OCI-LY7 (cell line): ENCODE measurements around the gene PELI2. TPM values are rescaled to one million over a fixed set of nuclear protein-coding genes. Genes with fewer than 3 reads are reported as not detected.

Experiments
- BruUV-seq: library from RNA; stranded (reverse); fragments of 400-500 nt; replicated peaks from 2 replicates; lab custom pipeline; 2021; lab: Mats Ljungman, UMichigan
- CTCF ChIA-PET: fragments of 300-600 bp; sonication (Branson Sonifier 250); formaldehyde crosslinking; loops from one replicate; lab custom pipeline; 2022; ENCODE audit warnings: antibody characterized with exemption; ENCODE audit not compliant: unreplicated experiment; lab: Charles Lee
- POLR2A ChIA-PET: fragments of 300-600 bp; sonication (Branson Sonifier 250); formaldehyde crosslinking; loops from one replicate; lab custom pipeline; 2022; ENCODE audit warnings: antibody characterized with exemption; lab: Charles Lee
- DNase-seq: peaks from one replicate; pipeline ENCODE4 v3.0.0-alpha.2; 2015; ENCODE audit warnings: low spot score
- H2AFZ ChIP-seq: fragments of 200-600 bp; sonication (generic), shearing (Covaris generic); 2 replicates; pipeline ENCODE4 v1.6.1; 2014; ENCODE audit warnings: mild to moderate bottlenecking, antibody characterized with exemption, low read length, moderate library complexity
- H3K27ac ChIP-seq: fragments of 200-600 bp; sonication (generic); 2 replicates; pipeline ENCODE4 v1.5.1; 2014; ENCODE audit warnings: mixed run types, low read depth, mild to moderate bottlenecking, moderate library complexity, low read length, inconsistent platforms; ENCODE audit not compliant: poor library complexity, severe bottlenecking
- H3K36me3 ChIP-seq: fragments of 200-600 bp; sonication (generic); 2 replicates; pipeline ENCODE4 v1.6.1; 2014; ENCODE audit warnings: mild to moderate bottlenecking, antibody characterized with exemption, low read length, moderate library complexity, mixed read lengths; ENCODE audit not compliant: insufficient read depth
- H3K4me1 ChIP-seq: fragments of 200-600 bp; sonication (generic); 2 replicates; pipeline ENCODE4 v1.5.1; 2014; ENCODE audit warnings: mild to moderate bottlenecking, low read length; ENCODE audit not compliant: insufficient read depth, poor library complexity, severe bottlenecking
- H3K4me2 ChIP-seq: fragments of 200-600 bp; sonication (generic); 2 replicates; pipeline ENCODE4 v1.6.1; 2014; ENCODE audit warnings: mild to moderate bottlenecking, low read length
- H3K4me3 ChIP-seq: fragments of 200-600 bp; sonication (generic); 2 replicates; pipeline ENCODE4 v1.5.1; 2014; ENCODE audit warnings: mild to moderate bottlenecking, low read depth, low read length; ENCODE audit not compliant: poor library complexity, severe bottlenecking
- H3K79me2 ChIP-seq: fragments of 200-600 bp; sonication (generic); 2 replicates; pipeline ENCODE4 v1.6.1; 2016; ENCODE audit warnings: low read depth, mild to moderate bottlenecking, low read length, moderate library complexity, mixed read lengths; ENCODE audit not compliant: insufficient read depth
- H3K9me2 ChIP-seq: fragments of 200-600 bp; sonication (generic); 2 replicates; pipeline ENCODE4 v1.6.1; 2016; ENCODE audit warnings: mild to moderate bottlenecking, low read length, mixed read lengths; ENCODE audit not compliant: insufficient read depth
- H3K9me3 ChIP-seq: fragments of 200-600 bp; sonication (generic); 2 replicates; pipeline ENCODE4 v1.6.1; 2014; ENCODE audit warnings: mild to moderate bottlenecking, mixed run types, low read length, mixed read lengths
- H4K20me1 ChIP-seq: fragments of 200-600 bp; sonication (generic); 2 replicates; pipeline ENCODE4 v1.6.1; 2014; ENCODE audit warnings: mild to moderate bottlenecking, antibody characterized with exemption, low read length, moderate library complexity, mixed read lengths; ENCODE audit not compliant: insufficient read depth
- CTCF ChIP-seq: fragments of 200-600 bp; sonication (generic); conservative IDR thresholded peaks from 2 replicates; pipeline ENCODE4 v1.5.1; 2014; ENCODE audit warnings: mild to moderate bottlenecking, antibody characterized with exemption, low read length, moderate library complexity, mixed read lengths
- EZH2phosphoT487 ChIP-seq: fragments of 200-600 bp; sonication (generic); IDR thresholded peaks from 2 replicates; pipeline ENCODE4 v1.6.1; 2018; ENCODE audit warnings: low read depth, borderline replicate concordance, mild to moderate bottlenecking, mixed run types, antibody characterized with exemption, low read length, moderate library complexity, mixed read lengths
- intact Hi-C: fragments of 100-400 bp; cut with micrococcal nuclease; formaldehyde crosslinking; loops from one replicate; pipeline ENCODE4 v1.10.0; 2022; ENCODE audit not compliant: unreplicated experiment
- total RNA-seq, 2 experiments: library from RNA; depleted of rRNA in 1 of 2; stranded (reverse); fragments of >200 nt in 1 of 2; shearing (Covaris generic) in 1 of 2; gene quantifications; 2 replicates each; pipeline ENCODE4 v1.2.3, GENCODE V29; 2014 to 2022

The PELI2 gene
- total RNA-seq, 2 experiments from 2014 or later = 2.8 to 3.8 TPM

DNA sequence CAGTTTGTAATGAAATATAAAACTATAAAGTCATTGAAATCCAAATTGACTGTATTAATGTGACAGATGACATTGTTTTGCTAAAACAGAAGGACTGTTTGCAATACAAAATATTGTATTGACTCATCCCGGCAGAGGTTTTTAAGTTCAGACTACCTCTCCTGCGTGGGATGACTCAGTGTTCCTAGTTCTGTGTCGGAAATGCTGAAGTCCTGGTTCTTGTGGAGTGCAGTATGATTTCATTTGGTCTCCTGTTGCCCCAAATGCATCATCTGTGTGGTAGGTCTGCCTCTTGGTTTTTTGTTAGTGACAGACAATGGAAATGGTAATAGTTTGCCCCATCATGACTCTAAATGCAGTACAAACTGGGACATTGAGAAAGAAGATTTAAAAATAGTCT, 27.8 kb downstream of the PELI2 start:
- H3K9me2 ChIP-seq = no peaks in the 10 kb centered on the region
- intact Hi-C loops = no loop called here
- no peak overlapping the region for H3K27ac ChIP-seq
- H3K79me2 ChIP-seq = no peaks in the 10 kb centered on the region
- BruUV-seq = no TSS peak
- no peaks in the 10 kb centered on the region for H3K4me1 ChIP-seq
- H3K36me3 ChIP-seq = no peaks in the 10 kb centered on the region
- POLR2A ChIA-PET = no interaction called here
- no peak for DNase-seq
- H2AFZ ChIP-seq = no peak overlapping the region
- H4K20me1 ChIP-seq = no peaks in the 10 kb centered on the region
- no peaks in the 10 kb centered on the region for H3K9me3 ChIP-seq
- TF ChIP-seq EZH2phosphoT487 (no peak), CTCF (no peak)
- H3K4me2 ChIP-seq = no peak overlapping the region
- no peak overlapping the region for H3K4me3 ChIP-seq
- CTCF ChIA-PET = no interaction called here

DNA sequence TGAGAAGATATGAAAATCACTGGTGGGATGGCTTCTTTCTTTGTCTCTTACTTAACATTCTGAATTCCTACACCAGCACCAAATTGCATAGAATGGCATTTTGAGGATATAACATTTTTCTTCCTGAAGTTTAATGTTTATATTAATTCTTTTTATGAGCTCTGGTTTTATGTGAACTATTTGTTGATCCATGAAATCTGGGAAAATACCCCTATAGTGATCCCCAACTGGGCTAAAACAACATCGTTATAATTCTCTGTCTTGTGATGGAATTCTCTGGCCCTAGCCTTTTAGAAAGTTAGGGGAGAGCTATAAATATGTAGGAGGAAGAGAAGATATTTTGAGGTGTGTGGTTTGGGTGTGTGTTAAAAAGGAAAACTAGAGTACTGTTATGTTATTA, 29.2 kb downstream of the PELI2 start:
- BruUV-seq = no TSS peak
- ChIA-PET POLR2A (no interaction called here), CTCF (no interaction called here)
- TF ChIP-seq CTCF (no peak), EZH2phosphoT487 (no peak)
- no peaks in the 10 kb centered on the region for H4K20me1 ChIP-seq
- H3K4me1 ChIP-seq = no peaks in the 10 kb centered on the region
- H2AFZ ChIP-seq = no peak overlapping the region
- no peaks in the 10 kb centered on the region for H3K9me2 ChIP-seq
- H3K4me3 ChIP-seq = no peak overlapping the region
- intact Hi-C loops = no loop called here
- H3K36me3 ChIP-seq = no peaks in the 10 kb centered on the region
- DNase-seq = no peak
- no peaks in the 10 kb centered on the region for H3K9me3 ChIP-seq
- H3K27ac ChIP-seq = no peak overlapping the region
- no peaks in the 10 kb centered on the region for H3K79me2 ChIP-seq
- H3K4me2 ChIP-seq = no peak overlapping the region

DNA sequence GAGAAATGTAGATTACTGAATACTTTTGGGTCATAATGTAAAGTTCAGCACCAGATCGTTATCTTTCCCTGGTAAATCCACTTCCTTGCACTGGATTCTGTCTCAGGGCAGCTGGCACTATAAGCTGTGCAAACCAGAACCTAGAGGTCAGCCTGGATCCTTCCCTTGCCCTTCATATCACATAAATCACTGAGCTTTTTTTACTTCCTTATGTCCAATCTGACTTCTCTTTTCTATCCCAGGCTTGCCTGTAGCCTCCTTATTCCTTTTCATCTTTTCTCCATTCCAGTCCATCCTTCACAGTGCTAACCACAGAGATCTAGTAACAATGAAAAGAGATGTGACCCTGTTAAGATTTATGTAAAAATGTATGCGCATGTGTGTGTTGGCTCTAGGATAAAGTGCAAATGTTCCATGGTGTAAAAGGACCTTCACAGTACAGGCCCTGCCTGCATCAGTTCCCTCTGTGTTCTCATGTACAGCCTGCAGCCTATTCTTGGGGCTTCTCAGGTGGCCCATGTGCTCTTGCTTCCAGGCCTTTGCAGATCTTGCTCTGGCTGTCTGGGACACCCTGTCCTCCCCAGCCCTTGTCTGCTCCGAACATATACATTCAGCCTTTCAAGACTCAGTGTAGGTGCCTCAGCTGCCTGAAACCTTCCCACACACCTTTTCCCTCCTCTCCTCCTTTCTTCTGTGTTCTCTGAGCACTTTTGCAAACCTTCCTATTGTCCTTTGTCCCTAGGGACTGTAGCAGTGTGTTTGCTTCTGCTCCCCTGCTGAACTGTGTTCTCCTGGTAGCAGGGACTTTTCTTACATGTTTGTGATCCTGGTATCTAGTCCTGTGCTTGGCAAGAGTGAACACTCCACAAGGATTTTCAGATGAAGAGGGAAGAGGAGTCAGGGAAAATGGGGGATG, 30.0 kb downstream of the PELI2 start:
- no peaks in the 10 kb centered on the region for H3K9me3 ChIP-seq
- DNase-seq = no peak
- intact Hi-C loops = no loop called here
- H3K36me3 ChIP-seq = no peaks in the 10 kb centered on the region
- H3K4me2 ChIP-seq = no peak overlapping the region
- H3K27ac ChIP-seq = no peak overlapping the region
- H3K9me2 ChIP-seq = no peaks in the 10 kb centered on the region
- H3K4me3 ChIP-seq = no peak overlapping the region
- ChIA-PET POLR2A (no interaction called here), CTCF (no interaction called here)
- no peaks in the 10 kb centered on the region for H4K20me1 ChIP-seq
- H3K79me2 ChIP-seq = no peaks in the 10 kb centered on the region
- BruUV-seq = no TSS peak
- no peaks in the 10 kb centered on the region for H3K4me1 ChIP-seq
- no peak overlapping the region for H2AFZ ChIP-seq
- TF ChIP-seq CTCF (no peak), EZH2phosphoT487 (no peak)
